HG03039 (cell line): ENCODE measurements around the gene MYO5A.
A peak's percentile ranks its signal among the peaks of the same experiment; 100 is the strongest.

Source experiments
- ATAC-seq: cut with Tn5 transposase; IDR thresholded peaks from one replicate; pipeline ENCODE4 v1.9.1; 2021; ENCODE audit warnings: mild to moderate bottlenecking, moderate library complexity; ENCODE audit not compliant: unreplicated experiment

Gene MYO5A

DNA sequence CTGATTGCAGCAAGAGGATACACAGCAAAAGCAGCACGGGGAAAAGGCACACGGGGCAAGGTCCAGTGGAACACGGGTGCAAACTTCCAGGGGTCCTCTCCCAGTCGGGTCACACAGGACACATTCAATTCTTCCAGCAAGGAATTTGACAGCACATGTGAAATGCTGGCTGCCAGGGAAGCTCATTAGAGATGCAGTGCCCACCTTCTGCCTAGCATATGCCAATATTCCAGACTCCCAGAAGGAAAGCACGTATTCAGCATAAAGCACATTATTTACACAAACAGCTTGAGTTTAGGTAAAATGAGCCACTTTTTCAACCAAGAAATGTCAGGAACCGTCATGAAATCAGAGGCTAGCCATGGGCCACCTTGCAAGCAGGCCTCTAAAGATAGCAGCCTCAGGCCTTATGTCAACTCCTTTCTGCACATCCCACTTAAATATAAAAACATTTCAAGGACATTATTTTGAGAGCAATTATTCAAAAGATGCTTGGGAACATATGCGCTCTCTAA is 252.4 kb downstream of the MYO5A start:
- ATAC-seq, result no peak

DNA sequence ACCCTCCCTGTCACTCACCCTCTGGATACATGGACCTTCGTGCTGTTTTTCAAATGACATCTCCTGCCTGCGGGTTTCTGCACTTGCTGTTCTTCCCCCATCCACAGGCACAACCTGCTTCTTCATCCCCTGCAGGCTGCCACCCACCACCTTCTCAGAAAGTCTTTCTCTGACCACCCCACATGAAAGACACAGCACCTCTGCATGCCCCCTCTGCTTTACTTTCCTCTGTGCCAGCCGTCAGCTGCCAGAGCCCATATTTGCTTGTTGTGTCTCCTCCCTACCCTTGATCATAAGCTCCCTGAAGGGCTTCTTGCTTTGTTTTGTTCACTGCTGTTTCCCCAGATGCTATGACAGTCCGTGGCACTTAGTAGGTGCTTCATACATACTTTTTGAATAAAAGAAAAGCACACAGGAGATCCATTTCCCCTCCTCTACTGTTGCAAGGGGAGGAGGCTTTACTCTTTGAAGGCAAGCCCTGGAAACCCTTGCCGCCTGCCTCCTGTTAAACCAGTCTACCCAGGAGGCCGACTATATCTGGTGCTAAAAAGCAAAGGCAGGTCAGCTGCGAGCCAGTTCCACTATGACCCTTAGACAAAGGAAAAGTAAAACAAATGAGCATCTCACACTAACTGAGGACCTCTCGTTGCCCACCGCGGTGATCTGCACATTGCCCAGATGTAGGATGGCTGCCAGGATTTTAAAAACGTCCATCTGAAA is 265.0 kb downstream of the MYO5A start:
- ATAC-seq, result no peak

- ATAC-seq, result no peak
Measured at GRCh38 chr15:52262364-52262763, 266.3 kb downstream of the MYO5A start.

GRCh38 chr15:52261498-52262242 is 267.0 kb downstream of the MYO5A start:
- peak; percentile 99 for ATAC-seq

GRCh38 chr15:52261026-52261425 is 267.7 kb downstream of the MYO5A start:
- no peak for ATAC-seq

- no peak for ATAC-seq
Measured at GRCh38 chr15:52259503-52259902, 269.2 kb downstream of the MYO5A start.

- ATAC-seq, result no peak
Measured at GRCh38 chr15:52258461-52258860, 270.2 kb downstream of the MYO5A start.

DNA sequence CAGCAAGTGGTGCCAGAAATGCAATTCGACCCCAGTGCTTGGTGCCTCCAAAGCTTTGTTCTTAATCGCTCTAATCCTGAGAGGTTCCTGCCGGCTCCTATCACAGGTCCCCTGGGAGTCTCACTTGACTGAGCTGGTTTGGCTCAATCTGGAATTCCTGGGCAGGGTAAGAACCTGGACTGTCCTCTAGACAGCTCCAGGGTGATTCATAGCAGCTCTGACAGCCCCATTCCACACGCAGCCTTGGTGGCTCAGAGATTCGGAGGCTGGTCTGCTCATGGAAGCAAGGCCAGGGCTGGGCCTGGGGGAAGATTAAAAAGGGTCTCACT is 271.0 kb downstream of the MYO5A start:
- no peak for ATAC-seq
